ENCODE data around the gene APLP2. TPM values are rescaled to one million over a fixed set of nuclear protein-coding genes. Genes with fewer than 3 reads are reported as not detected.
"Not testable (repeated sequence)": the region's sequence is repeated elsewhere in the genome, so short reads cannot be mapped to it uniquely, and the experiment has no call there.

The APLP2 gene
- total RNA-seq, 1 donor from 2014 or later: 976 TPM

DNA sequence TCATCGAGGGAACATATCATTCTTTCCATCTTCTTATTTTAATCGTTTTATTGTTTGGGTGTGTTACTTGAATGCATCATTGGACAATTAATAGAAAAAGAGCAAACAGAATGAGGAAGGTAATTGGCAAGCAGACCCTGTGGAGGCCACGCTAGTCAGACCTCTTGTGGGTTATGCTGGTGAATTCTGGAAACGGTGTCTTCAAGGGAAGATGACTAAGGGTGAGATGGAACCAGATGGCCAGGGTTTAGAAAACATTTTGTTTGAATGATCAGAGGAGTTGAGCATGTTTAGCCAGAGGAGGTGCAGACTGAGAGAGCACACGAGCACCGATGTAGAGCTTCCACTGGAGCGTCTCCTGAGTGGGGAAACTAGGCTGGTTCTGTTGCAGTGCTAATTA is 98.4 kb downstream of the APLP2 start:
- no peak for DNase-seq (ENCODE audit: low read depth, low spot score)

DNA sequence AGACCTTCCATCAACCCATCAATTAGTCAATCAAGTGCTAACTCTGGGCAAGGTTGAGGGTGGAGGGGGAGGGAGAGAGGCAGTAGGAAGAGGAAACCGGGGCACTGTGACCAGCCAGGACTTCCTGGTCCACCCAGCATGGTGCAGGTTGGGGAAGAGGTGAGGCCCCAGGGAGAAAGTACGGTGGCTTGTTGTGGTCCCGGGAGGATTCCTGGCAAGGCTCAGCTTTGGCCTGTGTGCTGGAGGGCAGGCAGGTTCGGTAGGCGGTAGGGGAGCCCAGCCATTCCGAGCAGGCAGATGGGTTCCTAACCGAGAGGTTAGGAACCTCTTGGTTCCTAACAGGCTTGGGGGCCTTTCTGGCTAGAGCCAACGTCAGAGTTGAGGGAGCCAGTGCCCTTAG is 100.7 kb downstream of the APLP2 start:
- no peak for DNase-seq (ENCODE audit: low read depth, low spot score)

DNA sequence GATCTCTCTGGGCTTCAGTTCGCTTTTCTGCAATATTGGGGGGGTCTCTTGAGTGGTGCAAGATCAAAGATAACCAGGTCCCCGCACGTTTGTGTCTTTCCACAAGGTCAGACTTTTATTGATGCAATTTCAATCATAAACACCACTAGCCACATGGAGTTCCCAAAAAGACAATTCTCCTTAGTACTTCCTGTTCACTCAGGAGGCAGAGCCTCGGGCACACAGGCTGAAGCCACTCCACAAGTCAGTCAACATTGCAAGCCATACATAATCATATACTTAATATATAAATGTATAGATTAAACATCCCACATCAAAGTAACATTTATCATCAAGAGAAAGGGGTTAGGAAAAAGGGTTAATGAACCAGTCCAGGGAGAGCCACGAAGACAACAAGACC is 101.8 kb downstream of the APLP2 start:
- no peak for DNase-seq (ENCODE audit: low read depth, low spot score)

DNA sequence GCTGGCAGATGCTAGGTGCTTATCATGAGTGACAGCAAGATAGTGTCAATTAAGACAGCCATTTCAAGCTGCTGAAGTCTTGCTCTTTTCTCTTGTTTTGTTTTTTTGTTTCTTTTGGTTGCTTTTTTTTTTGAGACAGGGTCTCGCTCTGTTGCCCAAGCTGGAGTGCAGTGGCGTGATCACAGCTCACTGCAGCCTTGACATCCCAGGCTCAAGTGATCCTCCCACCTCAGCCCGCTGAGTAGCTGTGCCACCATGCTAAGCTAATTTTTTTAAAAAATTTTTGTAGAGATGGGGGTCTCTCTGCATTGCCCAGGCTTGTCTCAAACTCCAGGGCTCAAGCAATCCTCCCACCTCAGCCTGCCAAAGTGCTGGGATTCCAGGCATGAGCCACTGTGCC is 102.3 kb downstream of the APLP2 start:
- not testable (repeated sequence) for DNase-seq (ENCODE audit: low read depth, low spot score)

DNA sequence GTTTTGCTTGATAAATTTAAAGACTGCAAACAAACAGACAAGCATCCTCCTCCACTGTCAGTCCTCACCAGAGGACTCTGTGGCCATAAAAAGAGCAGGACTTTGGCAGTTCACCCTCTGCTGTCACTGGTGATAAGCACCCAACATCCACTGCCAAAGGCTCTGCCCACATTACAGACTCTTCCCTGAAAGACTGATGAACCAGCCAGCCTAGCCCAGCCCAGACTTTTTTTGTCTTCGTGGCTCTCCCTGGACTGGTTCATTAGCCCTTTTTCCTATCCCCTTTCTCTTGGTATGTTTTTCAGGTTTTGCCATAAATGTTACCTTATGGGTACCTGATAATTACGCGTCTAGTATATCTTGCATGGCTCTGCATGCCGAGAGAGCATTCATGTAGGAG is 104.9 kb downstream of the APLP2 start:
- DNase-seq (ENCODE audit: low read depth, low spot score): no peak

DNA sequence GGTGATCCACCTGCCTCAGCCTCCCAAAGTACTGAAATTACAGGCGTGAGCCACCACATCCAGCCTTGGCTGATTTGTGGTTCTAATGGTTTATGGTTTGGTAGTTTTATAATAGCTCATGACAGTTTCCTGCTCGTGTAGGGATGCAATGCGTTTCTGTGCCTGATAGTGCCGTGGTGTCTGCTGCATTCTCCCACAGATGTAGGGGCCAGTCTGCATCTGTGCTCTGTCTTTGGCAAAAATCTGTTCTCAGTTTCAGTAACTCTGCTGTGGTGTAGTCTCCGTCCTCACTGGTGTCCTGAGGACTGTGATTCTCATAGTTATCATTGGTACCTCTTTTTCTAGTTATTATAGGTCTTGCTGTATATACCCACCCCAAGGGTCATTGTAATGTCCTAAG is 106.2 kb downstream of the APLP2 start:
- no peak for DNase-seq (ENCODE audit: low read depth, low spot score)

DNA sequence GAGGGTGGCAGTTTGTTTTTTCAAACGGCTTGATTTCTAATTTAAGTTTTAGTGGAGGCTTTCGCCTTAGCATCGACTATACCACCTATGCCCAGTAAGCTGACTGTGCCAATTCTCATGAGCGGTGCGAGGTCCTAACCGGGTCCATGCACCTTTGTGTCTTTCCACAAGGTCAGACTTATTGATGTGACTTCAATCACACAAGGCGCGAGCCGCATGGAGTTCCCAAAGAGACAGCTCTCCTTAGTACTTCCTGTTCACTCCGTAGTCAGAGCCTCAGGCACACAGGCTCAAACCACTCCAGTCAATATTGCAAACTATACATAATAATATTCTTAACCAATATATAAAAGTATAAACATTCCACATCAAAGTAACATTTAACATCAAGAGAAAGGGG is 108.1 kb downstream of the APLP2 start:
- no peak for DNase-seq (ENCODE audit: low read depth, low spot score)

DNA sequence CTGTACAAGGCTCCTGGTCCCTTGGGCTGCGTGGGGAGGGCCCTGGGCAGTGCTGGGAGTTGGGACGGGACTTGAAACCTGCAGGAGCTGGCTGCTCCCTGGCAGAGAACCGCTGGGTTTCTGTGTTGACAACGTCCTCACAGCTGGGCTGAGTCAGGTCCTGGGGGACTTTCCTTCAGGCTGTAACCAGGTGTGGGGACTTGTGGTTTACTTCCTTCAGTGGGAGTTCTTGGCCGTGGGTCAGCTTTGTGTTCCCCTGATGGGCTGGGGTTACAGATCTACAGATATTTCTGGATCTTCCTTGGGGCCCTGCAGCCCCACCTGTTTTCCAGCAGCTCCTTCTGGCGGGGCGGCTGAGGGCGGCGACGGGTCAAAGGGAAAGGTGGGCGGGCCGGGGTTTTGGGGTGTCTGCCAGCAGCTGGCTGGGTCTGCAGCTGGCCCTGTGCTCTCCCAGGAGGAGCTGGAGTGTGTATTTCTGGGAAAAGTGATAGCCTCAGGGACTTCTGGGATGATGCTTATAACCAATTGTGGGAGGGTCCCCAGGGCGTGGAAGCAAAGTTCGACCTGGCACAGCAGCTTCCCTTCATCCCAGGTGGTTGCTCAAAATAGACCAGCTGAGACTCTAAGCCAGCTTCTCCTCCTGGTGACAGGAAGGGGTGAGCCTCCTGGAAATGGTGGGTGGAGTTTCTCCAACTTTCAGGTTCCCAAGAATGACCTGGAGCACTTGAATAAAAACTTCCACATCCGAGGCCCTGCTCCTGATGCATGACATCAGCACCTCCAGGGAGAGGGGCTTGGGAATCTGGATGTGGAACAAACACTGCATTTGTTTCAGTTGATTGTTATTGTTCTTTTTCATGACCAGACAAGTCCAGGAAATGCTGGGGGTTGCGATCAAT is 109.0 kb downstream of the APLP2 start:
- DNase-seq (ENCODE audit: low read depth, low spot score): no peak

DNA sequence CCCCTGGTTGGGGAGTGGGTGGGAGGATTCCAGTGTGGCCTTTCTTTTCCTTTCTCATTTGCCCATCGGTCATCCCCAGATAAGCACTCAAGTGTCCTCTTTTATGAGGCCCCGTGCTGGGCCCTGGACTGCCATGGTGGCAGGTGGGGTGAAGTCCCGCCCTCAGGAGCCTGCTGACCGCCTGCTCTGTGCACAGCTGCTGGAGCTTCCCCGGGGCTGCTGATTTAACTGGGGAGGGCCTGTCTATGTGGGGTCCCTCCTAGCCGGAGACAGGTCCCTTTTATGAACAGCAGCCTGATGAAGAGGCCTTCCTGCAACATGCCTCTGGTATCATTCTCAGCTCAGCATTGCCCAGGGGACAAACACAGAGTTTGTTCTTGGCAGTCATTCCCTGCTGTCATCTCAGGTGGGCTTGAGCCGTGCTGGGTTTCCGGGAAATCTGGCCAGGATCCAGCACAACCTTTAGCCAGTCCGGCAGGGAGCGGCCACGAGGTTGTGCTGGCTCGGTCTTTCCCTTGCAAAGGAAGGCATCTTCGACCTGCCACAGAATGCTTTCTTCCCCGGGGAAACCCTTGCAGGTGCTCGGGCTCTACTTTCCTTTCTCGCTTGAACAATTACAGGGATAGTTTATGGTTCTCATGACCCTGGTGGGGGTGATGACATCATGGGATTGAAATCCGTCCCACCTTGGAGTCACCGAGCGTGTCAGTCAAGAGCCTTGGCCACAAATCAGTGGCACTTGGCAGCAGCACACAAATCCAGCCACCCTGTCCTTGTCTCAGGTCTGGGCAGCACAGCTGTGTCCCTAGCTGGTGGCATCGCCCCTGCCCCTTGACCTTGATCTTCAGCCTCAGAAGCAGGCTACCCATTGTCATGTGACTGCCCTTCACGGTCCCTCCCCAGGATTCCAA is 110.0 kb downstream of the APLP2 start:
- DNase-seq (ENCODE audit: low read depth, low spot score): no peak

DNA sequence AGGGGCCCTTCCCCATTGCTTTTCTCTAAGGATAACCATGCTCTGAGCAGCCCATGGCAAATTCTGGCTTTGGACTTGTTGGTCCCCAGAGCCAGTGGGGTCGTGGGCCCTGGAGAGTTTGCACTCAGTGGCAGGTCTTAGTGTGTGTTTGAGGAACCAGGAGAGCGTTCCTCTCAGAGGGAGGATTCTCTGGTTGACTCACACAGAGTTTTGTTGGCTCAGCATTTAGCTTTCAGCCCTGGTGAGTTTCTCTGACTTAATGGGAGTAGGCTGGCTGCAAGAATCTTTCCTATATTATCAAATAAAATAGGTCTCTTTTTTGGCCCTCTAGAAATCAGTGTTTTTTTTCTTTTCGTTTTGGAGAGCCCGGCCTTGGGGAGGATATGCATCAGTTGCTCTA is 110.8 kb downstream of the APLP2 start:
- DNase-seq (ENCODE audit: low read depth, low spot score): no peak

DNA sequence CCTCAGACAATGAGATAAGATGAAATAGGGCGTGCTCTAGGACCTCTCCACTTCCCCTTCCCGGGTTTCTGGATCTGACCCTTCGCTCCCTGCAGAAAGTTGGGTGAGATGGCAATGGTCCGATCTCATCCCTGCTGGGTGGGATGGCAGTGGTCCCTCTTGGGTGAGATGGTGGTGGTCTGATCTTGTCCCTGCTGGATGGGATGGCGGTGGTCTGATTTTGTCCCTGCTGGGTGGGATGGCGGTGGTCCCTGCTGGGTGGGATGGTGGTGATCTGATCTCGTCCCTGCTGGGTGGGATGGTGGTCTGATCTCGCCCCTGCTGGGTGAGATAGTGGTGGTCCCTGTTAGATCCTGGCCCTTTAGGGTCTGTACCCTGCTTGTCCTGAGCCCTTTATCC is 111.2 kb downstream of the APLP2 start:
- no peak for DNase-seq (ENCODE audit: low read depth, low spot score)

DNA sequence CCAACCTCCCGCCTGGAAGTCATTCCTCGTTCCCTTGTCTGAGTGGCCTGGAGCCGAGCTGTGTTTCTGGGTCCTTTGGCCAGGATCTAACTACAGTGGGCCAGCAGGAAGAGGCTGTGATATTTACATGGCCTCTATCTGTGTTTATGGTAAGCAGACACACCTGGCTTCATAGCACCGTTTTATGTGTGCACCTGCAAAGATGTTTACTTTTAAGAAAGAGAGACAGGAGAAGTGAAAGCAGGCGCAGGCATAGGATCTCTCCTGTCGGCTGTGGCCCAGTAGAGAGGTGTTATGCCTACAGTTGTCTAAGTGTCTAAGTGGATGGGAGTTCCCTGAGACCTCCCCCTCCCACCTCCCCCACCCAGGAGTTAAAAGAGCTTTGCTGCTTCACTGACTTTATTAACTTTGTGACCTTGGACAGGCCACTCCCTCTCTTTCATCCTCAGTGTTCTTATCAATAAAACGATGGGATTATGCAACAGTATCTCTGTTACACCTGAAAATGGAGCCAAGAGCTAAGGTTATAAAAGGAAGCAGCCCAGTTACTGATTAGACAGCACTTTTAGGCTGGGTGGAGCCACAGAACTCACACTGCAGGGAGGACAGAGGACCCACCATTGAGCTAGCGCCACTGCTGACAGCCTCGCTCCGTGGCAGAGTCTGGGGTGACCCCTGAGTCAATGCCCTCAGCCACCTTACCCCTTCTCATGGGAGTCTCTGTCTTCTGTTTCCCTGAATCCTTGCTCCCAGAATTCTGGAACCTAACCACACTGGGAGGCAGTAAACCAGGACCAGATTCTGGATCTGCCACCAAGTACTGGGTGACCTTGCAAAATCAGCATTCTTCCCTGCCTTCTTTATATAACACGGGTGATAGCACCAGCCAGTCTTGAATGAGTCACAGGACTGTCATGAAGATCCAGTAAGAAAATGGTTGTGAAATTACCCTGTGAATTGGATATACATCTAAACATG is 111.9 kb downstream of the APLP2 start:
- DNase-seq (ENCODE audit: low read depth, low spot score): no peak

DNA sequence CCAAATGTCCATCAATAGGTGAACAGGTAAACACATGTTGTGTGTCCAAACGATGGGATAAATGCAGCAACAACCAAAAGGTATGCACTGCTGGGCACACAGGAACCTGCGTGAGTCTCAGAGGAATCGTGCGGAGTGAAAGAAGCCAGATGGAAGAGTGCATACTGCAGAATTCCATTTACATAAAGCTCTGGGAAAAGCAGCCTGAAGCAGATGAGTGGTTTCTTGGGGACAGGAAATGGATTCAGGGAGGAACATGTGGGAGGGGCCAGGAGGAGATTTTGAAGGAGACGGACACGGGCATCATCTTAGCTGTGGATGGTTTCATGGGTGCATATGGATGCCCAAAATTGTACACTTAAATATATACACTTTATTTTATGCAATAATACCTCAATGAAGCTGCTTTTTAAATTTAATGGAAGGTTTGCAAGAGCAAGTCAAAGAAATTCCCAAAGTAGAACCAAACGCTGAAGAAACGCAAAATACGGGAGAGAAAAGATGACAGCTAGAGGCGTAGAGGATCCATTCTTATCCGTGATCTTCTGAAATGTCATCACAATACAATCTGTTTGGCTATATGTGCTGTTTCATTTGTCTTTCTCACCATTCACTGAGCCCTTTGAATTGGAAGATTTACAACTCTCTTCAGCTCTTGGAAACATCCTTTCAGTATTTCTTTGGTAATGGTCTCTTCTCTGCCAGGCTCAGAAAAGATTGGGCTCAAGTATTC is 114.3 kb downstream of the APLP2 start:
- DNase-seq (ENCODE audit: low read depth, low spot score): no peak

DNA sequence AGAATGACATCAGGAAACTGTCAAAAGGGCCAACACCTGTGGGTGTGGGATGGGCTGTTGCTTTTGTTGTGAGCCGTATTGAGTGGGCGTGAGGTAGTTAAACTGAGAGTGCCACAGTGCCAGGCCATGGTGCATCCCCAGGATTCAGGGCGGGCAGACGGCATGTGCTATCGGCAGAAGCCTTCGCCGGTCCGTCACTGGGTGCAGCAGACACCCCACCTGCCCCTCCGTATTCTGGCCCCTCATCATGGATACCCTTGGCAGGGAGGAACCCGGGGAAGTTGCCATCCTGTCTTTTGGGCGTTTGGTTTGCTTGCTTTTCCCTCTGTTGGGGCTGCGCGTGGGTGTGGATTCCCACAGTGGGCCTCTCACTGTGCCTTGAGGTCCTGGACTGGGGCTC is 117.4 kb downstream of the APLP2 start:
- no peak for DNase-seq (ENCODE audit: low read depth, low spot score)

DNA sequence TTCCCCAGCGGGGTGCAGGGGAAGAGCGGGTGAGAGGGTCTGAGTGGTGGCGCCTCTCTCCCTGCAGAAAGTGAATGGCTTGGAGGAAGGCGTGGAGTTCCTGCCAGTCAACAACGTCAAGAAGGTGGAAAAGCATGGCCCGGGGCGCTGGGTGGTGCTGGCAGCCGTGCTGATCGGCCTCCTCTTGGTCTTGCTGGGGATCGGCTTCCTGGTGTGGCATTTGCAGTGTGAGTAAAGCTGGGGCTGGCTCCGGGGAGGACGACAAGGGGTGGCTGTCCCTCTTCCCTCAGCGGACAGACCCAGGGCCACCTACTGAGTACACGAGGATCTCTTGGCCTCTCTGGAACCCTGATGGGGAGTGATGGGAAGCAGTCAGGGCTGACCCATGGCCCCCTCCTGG is 118.4 kb downstream of the APLP2 start:
- DNase-seq (ENCODE audit: low read depth, low spot score): no peak

DNA sequence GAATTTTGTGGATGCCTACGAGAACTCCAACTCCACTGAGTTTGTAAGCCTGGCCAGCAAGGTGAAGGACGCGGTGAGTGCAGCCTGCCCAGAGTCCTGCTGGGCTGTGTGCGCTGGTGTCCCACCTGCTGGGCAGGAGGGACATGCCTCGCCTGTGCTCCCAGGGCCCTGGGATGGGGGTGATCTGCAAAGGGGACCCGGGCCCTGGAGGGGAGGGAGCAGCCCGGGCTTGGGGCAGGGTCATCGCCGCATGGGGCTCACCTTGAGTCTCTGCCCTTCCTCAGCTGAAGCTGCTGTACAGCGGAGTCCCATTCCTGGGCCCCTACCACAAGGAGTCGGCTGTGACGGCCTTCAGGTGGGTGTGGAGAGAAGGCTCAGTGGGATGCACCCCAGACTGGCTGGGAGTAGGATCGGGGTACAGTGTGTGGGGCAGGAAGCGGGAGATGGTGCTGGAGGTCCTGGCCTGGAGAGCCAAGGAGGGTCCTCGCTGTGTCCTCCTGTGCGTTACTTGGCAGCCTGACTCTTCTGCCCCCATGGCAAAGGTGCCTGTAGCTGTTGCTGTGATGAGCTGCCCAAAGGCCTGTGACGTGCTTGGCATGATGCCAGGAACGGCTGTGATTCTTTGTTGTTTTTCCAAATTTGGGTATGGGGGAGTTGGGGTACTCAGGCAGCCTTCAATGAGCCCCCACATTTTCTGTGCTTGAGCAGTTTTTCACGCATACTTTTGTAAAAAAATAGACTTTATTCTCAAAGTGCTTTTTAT is 119.1 kb downstream of the APLP2 start:
- DNase-seq (ENCODE audit: low read depth, low spot score): no peak

DNA sequence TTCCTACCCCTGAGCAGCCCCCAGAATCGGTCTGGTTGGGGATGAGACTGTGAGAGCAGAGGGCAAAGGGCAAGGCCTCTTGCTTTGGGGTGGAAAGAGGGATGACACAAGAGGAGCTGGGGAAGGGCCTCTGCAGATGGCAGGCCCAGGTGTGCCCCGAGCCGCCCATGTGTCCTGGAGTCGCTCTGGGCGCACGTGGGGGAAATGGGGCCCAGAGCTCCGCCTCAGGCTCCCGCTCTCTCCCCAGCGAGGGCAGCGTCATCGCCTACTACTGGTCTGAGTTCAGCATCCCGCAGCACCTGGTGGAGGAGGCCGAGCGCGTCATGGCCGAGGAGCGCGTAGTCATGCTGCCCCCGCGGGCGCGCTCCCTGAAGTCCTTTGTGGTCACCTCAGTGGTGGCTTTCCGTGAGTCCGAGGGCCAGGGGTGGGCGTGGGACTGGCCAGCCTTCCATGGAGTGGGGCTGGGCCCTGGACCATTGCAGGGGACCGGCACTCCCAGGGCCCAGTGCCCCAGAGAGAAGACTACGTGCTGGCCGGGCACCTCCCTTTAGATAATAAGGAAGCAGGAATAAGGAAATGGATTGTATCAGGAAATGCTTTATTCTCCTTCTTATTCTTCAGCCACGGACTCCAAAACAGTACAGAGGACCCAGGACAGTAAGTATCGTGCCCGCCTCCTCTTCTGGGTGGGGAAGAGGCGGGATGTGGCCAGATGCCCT is 120.0 kb downstream of the APLP2 start:
- no peak for DNase-seq (ENCODE audit: low read depth, low spot score)

DNA sequence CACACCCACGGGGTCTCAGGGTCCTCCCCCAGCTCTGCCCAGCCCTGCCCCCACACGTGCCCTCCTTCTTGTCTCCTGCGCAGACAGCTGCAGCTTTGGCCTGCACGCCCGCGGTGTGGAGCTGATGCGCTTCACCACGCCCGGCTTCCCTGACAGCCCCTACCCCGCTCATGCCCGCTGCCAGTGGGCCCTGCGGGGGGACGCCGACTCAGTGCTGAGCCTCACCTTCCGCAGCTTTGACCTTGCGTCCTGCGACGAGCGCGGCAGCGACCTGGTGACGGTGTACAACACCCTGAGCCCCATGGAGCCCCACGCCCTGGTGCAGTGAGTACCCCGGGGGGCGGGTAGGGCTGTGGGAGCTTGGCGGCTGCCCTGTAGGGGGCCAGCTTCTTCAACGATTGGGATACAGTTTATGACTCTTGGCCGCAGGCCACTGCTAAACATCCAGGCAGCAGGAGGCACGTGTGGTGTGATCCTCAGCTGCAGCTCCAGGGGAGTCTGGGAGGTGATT is 120.7 kb downstream of the APLP2 start:
- DNase-seq (ENCODE audit: low read depth, low spot score): no peak

DNA sequence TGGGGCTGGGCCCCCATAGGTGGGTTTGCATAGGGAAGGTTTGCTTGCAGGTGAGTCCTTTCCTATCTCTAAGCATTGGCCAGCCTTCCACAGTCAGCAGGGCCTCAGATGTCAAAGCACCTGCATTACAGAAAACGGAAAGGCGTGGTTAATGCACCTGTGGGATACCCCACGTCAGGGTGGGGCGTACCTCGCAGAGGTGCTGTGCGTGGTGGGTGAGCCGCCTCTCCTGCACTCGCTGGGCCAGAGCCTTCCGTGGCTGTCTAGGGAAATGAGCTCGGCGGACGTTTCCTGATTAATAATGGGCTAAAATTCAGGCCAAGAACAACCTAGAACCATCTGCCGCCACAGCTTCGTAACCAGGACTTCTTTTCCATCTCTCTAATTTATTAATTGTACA is 122.2 kb downstream of the APLP2 start:
- no peak for DNase-seq (ENCODE audit: low read depth, low spot score)
